GM21528 (cell line): Measurements from ENCODE around the gene TMC1.

ENCODE experiments used
- ATAC-seq: cut with Tn5 transposase; IDR thresholded peaks from one replicate; pipeline ENCODE4 v1.9.1; 2021; ENCODE audit warnings: mild to moderate bottlenecking, moderate library complexity; ENCODE audit not compliant: unreplicated experiment, low FRiP score

The TMC1 gene

DNA sequence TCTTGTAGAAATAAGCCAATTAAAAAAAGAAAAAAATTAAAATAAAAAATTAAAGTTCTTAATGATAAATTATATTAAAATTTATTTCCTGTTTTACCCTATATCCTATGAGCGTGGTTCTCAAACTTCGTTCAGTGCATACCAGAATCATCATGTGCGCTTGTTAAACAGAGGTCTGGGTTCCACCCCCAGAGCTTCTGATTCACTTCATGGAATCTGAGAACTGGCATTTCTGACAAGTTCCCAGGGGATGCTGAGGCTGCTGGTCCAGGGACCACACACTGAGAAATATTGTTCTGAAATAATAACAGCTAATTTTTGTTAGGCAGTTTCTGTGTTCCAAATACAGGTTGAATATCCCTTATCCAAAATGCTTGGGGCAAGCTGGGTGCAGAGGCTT is 79.3 kb downstream of the TMC1 start:
- ATAC-seq = no peak

DNA sequence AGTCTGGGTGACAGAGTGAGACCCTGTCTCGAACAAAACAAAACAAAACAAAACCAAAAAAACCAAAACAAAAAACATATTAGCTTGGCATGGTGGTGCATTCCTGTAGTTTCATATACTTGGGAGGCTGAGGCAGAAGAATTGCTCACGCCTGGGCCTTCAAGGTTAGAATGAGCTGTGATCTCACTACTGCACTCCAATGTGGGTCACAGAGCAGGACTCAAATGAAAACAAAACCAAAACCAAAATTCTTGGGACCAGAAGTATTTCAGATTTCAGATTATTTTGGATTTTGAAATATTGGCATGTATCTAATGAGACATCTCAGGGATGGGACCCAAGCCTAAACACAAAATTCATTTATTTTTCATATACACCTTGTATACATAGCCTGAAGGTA is 80.2 kb downstream of the TMC1 start:
- no peak for ATAC-seq

DNA sequence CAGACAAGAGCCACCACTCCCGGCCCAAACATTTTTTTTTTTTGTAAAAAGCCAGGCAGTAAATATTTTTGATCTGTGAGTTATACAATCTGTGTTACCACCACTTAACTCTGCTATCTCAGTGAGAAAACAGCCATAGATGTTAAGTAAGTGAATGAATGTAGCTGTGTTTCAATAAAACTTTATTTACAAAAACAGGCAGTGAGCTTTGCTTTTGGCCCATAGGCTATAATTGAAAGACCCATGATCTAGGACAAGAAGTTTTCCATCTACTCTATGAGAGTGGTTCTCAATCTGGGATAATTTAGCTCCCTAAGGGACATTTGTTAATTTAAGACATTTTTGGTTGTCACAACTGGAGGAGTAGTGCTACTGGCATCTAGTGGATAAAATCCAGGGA is 91.0 kb downstream of the TMC1 start:
- no peak for ATAC-seq

DNA sequence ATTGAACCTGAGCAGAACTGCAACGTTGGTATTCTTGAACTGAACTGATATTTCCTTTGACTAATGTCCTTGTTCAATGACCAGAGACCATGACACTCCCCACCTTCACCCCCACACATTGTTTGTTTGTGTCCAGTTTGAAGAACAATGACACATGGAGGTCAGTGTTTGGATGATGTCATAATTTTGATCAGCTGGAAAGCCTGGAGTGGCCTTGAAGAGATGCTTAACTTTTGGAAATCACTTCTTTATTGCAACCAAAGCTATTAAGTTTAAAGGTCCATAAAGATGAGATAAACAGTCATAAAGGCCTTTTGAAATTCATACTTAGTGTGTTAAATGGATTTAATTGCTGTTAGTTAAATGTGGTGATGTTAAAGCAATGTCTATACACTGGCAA is 92.7 kb downstream of the TMC1 start:
- ATAC-seq = no peak

DNA sequence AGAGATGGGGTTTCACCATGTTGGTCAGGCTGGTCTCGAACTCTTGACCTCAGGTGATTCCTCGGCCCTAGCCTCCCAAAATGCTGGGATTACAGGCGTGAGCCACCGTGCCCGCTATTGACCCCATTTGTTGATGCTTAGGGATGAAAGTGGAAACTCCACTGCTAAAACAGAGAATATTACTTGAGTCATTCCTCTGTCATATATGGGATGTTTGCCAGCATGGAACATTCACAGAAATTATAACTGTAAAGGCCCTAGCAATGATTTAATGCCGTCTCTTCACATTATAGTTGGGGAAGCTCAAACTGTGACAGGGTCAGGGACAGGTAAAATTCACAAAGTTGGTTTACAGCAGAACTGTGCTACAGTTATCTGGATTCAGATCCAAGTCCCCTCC is 94.5 kb downstream of the TMC1 start:
- no peak for ATAC-seq

DNA sequence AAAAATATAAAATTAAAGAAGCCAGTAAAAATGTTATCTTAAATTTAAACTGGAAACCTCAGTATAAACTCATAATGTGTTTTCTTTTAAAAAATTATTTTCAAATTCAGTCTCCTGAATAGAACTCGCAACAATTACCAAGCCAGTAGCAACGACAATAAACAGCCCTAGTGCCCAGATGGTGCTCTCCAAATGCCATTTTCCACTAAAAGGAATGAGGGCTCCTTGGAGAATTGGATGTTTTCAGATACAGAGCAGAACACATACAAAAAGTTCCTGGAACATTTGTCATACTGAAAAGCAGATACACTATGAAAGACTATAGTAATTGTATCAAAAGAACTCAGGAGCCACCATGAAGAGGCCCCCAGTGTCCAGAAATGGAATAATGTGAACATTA is 97.4 kb downstream of the TMC1 start:
- ATAC-seq = no peak

DNA sequence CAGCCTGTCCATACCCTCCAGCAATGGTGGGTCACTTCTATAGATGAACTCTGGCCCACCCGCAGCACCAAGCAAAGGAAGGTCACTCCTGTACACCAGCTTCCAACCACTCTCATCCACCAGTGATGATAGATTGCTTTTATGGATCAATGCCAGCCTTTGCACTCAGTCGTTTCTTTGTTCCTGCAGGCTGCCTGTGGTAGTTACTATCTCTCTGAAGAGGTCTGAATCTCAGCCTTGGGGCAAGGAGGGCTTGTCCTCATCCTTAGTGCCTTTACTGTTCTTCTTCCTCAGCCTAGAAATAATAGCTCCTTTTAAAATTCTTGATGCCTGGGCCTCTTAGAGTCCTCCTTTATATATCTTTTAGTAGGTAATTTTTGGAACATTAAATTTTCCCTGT is 100.8 kb downstream of the TMC1 start:
- no peak for ATAC-seq

DNA sequence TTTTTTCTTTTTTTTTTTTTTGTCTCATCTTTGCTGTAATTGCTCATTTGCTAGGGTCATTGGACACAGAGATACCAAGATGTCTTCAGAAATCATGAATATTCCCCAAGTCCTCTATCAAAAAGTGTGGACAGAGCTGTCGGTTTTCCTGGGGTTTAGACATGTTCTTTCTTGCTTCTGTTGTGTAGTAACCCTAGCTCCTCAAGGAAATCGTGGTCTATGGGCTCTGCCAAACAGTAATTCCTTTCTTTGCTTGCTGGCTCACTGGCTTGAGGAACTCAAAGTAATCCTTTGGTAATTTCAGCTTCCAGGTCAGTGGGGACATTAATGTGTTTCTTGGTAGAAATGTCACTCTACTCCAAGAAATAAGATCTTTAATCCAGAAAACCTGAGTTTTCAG is 101.7 kb downstream of the TMC1 start:
- ATAC-seq = no peak

DNA sequence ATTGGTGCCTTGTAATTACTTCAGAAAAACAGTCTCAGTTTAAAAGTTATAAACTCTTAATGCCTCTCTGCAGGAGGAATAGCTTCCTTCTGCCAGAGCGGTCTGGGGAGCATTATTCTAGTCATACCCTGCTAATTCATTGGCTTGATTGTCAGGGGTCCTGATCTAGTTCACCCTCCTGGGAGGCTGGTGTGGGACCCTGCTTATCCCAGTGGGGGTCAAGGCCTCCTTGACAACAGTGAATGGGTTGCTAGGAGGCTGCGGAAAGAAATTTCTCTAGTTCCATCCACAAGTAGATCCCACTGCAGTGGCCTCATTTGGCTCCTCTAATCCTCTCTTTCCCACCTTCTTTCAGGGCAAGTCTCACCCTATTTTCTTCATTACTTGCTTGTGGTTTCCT is 105.7 kb downstream of the TMC1 start:
- no peak for ATAC-seq

DNA sequence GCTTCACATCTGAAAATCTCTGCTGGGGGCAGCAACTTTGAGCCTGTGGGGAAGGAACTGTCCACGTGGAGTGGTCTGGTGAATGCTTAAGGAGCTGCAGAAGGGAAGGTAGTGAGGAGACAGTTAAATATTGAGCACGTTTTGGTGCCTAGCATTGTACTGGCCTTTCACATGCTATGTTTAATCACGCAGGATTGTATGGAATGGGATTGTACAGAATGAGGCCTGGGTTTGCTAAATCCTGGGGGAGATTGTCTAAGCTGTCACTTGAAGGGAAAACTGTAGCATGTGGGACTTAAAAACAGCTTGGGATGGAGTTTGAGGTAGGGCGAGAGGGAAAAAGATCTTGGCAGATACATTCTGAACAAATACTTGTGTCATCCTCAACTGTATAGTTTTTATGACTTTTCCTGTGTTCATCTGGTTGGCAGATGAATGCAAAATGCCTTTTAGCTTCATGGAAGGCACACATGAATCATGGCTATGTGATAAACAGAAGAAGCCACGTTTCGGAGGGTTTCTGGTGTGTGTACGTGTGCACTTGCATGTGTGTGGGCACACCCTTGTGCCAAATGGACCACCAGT is 106.6 kb downstream of the TMC1 start:
- no peak for ATAC-seq

DNA sequence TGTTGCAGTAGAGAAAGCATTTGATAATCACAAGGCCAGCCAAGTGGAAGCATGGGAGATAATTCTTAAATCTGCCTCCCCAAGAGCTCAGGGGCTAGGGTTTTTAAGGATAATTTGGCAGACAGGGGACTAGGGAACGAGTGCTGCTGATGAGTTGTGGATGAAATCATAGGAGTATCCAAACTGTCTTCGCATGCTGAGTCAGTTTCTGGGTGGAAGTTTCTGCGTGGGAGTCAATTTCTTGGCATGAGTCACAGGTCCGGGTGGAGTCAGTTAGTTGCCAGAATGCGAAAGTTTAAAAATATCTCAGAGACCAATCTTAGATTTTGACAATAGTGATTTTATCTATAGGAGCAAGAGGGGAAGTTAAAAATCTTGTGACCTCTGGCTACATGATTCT is 112.6 kb downstream of the TMC1 start:
- ATAC-seq = no peak

DNA sequence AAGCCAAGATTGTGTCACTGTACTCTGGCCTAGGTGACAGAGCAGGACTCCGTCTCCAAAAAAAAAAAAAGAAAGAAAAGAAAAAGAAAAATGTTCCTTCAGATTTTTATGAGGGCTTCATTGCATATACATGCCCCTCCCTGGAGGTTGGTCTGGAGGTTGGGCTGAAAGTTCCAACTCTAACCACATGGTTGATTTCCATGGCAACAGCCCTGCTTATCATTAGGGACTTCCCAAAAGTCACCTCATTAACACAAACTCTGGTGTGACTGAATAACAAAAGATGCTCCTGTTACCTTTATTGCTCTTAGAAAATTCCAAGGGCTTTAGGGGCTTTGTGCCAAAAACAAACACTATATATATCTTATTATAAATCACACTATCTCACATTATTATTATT is 113.8 kb downstream of the TMC1 start:
- peak; percentile 64 for ATAC-seq

DNA sequence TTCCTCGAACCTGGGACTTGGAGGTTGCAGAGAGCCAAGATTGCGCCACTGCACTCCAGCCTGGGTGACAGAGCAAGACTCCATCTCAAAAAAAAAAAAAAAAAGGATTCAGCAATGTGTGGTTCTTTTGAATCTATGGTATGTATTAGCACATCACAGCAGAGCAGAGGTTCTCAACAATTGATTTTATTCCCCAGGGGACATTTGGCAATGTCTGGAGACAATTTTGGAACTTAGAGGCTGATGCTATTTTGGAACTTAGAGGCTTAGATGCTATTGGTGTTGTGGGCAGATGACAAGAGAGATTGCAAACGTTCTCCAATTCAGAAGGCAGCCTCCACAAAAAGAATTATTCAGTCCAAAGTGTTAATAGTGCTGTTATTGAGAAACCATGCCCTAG is 115.2 kb downstream of the TMC1 start:
- no peak for ATAC-seq

DNA sequence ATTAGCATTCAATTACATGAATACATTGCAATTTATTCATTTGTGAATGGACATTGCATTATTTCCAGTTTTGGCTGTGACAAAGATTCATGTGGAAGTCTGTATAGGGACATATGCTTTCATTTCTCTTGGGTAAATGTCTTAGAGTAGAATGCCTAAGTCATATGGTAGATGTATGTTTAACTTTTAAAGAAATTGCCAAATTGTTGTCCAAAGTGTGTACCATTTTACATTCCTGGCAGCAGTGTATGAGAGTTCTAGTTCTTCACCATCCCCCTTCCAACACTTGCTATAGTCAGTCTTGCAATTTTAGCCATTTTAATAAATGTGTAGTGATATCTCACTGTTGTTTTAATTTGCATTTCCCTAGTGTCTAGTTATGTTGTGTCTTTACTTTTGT is 122.2 kb downstream of the TMC1 start:
- ATAC-seq = no peak

DNA sequence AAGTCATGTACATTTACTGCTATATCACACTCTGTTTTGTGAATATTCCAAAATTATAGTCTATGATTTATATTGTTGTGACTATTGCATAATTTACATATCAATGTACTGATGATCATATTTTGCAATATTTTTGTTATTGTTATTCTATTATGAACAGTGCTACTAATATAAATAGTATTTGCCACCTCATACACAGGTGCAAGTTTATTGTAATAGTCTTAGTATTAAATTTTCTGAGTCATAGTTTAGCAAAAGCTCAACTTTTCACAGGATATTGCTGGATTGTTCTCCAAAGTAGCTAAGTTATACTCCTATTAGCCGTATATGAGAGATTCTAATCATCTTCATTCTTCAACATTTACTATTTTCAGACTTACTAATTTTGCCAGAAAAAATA is 124.7 kb downstream of the TMC1 start:
- ATAC-seq = no peak

DNA sequence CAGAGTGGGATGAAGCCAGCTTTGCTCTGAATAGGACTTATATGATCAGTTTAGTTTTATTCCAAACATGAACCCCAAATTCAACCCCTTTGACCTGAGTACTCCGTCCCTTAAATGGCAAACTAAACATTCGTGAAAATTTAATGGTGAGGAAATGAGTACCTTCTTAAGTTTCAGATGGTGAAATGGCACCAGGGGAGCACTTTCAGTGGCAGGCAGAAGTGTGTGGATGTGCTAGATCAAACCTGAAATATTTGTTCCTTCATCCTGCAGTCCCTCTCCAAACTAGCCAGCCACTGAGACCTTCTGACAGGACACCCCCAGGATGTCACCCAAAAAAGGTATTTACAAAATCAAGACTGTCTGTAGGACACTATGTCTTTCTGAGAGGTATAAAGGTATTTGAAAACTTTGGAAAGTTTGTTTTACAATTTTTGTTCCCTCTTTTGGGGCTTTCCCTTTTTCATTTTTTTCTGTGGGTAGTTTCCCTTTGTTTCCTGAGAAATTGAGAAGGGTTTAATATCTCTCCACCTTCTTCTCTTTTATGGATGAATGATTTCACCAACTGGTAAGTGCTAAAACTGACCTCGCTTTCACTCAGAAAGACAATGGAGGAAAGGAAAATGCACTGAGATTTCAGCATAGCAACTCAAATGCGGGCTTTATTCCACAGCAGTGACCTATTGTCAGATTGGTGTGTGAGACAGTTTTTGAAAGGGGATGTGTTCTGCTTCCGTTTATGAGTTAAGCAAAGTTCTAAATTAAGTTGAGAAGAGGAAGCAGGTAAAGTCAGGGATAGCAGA is 127.1 kb downstream of the TMC1 start:
- no peak for ATAC-seq

DNA sequence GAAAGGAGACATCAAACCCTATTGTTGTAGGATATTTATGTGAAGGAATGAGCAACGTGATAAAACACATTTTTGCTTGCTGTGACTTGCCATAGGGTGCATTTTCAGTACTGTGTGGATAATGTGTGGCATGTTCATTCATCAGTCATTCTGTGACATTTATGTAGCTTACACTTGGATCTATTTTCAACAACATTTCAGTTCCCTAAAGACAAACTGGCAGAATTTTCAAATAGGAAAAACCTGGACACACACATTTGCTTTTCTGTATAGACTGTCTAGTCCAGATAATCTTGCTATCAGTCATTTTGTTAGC is 127.7 kb downstream of the TMC1 start:
- no peak for ATAC-seq

DNA sequence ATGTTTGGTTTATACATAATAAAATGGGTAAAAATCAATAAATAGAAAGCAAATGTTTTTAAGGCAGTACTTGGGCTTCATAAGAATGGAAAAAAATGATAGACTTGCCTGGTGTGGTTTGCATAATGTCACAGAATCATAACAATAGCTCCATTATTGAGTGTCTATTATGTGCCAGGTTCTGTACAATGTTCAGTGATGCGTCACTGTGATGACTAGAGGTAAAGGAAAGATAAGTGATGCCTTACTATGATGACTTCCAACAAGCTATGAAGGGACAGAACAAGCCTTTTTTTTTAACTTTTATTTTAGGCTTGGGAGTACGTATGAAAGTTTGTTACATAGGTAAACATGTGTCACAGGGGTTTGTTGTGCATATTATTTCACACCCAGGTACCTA is 128.8 kb downstream of the TMC1 start:
- ATAC-seq = no peak

DNA sequence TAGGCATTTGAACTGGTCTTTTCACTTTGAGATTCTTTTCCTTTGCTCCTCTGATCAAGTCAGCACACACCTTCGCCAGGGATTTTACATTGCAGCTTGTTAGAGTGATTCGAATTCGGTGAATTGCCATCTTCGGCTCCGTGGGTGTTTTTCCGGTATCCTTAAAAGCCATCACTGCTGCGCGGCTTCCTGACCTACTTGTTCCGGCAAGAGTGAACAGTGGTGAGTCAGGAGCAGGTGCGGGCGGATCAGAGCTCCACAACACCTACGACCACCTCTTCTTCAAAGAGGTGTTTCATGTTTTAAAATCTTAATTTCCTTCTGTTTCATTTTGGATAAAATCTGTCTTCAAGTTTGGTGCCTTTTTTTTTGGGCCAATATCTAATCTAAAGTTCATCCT is 134.6 kb downstream of the TMC1 start:
- ATAC-seq = no peak

DNA sequence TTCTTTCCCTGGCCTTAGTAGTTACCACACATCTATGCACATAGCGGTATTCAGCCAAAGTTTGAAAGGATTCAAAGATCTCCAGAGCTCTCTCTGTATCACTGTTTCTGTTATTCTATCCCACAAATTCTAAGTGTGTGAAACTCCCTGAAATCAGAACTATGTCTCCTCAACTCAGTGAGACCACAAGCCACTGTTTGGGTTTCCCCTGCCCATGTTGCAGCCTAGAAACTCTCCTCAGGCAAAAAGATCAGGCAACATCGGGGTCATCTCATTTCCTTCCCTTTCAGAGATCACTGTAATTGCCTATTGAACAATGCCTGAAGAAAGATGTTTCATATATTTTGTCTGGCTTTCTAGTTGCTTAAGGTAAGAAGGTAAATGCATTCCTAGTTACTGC is 135.6 kb downstream of the TMC1 start:
- no peak for ATAC-seq

DNA sequence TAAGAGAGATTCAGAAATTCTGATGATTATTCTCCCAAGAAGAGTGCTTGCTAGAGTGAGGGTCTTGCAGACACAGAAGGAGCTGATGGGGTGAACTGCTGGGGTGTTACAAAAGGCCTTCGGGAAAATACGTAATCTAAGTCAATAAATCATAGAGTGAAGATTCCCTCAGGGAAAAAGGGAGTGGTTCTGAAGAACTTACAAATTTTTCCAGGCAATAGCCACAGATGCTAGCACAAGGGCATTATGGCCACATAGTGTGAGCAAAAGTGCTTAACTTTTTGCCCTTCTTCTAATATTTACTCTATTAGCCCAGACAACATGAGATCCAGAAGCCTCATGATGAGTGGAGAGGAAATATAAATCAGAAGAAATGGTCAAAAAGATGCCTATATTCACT is 137.3 kb downstream of the TMC1 start:
- ATAC-seq = no peak

DNA sequence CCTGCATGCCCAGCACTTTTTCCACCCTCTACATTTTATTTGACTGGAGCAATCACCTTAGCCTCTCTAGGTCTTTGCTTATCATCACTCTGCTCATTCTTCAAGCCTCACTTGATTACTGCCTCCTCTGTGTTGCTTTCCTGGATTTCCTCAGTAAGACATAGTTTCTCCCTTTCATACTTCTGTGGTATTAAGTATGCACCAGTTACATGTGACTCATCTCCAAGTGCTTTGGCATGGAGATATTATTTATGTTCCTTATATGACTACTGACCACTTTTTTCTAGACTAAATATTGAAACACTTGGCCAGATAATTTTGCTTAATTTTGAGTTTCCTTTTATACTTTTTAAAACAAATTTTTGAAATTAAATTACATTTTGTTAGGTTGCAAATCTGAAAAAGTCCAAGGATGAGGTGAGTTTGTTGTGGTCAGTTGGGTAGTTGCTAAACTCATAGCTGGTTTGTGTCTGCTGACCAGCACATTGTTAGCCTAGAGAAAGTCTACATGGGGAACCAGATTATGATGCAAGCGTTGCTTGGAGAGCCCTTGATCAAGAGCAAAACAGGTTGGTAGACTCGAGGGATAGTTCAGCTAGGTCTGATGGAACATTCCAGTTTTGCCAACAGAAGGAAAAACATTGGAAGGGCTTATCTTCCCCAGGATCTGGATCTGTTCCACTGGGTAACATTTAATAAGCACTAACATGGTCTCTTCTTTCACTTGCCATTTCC is 140.2 kb downstream of the TMC1 start:
- no peak for ATAC-seq
